Testis (tissue), 2 donors: ENCODE results near the gene ARMC10.

ENCODE experiments used
- POLR2A ChIP-seq: fragments of 450-650 bp; IDR thresholded peaks from one replicate; pipeline ENCODE4 v1.6.1; 2017; ENCODE audit warnings: antibody characterized with exemption, mild to moderate bottlenecking, moderate library complexity
- TF ChIP-seq, protein P1 (sequence below), 3 experiments: fragments of 450-650 bp in 2 of 3; fragments of 200-600 bp in 1 of 3; sonication (generic) in 1 of 3; IDR thresholded peaks; one replicate each; pipeline ENCODE4 v1.5.1; 2016 to 2019; ENCODE audit warnings: antibody characterized with exemption in 3 of 3, mild to moderate bottlenecking in 2 of 3, moderate library complexity in 1 of 3

DNA sequence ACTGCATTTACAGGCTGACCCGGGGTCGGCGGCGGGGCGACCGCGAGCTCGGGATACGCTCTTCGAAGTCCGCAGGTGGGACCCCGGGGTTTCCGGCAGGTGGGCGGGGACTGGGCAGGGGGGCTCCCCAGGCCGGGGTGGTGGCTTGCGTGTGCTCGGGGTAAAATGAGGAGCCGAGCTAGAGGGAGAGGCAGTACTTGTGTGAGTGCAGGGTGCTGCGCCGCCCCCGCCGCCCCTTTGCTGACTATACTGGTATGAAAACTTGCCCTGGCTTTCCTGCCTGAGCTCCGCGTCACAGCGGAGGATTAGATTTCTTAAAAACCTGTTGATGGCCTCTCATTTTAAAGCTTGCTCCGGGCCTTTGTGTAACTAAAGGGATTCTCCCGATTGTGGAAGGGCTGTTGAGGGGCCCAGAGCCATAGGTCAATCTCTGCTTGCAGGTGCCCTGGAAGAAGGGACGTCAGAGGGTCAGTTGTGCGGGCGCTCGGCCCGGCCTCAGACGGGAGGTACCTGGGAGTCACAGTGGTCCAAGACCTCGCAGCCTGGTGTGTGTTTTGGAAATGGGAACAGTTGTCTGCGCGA is 488 bp downstream of the ARMC10 start:
- TF ChIP-seq, protein P1, sequence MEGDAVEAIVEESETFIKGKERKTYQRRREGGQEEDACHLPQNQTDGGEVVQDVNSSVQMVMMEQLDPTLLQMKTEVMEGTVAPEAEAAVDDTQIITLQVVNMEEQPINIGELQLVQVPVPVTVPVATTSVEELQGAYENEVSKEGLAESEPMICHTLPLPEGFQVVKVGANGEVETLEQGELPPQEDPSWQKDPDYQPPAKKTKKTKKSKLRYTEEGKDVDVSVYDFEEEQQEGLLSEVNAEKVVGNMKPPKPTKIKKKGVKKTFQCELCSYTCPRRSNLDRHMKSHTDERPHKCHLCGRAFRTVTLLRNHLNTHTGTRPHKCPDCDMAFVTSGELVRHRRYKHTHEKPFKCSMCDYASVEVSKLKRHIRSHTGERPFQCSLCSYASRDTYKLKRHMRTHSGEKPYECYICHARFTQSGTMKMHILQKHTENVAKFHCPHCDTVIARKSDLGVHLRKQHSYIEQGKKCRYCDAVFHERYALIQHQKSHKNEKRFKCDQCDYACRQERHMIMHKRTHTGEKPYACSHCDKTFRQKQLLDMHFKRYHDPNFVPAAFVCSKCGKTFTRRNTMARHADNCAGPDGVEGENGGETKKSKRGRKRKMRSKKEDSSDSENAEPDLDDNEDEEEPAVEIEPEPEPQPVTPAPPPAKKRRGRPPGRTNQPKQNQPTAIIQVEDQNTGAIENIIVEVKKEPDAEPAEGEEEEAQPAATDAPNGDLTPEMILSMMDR (IDR thresholded peaks at IDR 0.05), result no peak
- TF ChIP-seq POLR2A, result no peak
